Breast epithelium (tissue), 3 donors: Measurements from ENCODE around the gene LGALS9.
"Not testable (repeated sequence)": the region's sequence is repeated elsewhere in the genome, so short reads cannot be mapped to it uniquely, and the experiment has no call there.

Experiments
- CTCF ChIP-seq, 3 donors: fragments of 450-650 bp; IDR thresholded peaks; one replicate each; pipeline ENCODE4 v1.5.1; 2016 to 2017; ENCODE audit warnings: antibody characterized with exemption in 3 of 3, mild to moderate bottlenecking in 3 of 3, moderate library complexity in 3 of 3
- POLR2A ChIP-seq: fragments of 450-650 bp; IDR thresholded peaks from one replicate; pipeline ENCODE4 v1.6.1; 2016; ENCODE audit warnings: antibody characterized with exemption, mild to moderate bottlenecking, moderate library complexity
- POLR2AphosphoS5 ChIP-seq, 3 donors: sonication (generic); formaldehyde crosslinking; IDR thresholded peaks; one replicate each; pipeline ENCODE4 v1.6.1; 2017; ENCODE audit warnings: antibody characterized with exemption in 3 of 3

- not testable (repeated sequence) for TF ChIP-seq CTCF (IDR thresholded peaks at IDR 0.05); POLR2A; POLR2AphosphoS5 (IDR thresholded peaks at IDR 0.05)
Observed at GRCh38 chr17:27686322-27686721, 55.3 kb downstream of the LGALS9 start.
